GM13977 (cell line): ENCODE results near the gene SUMO1.

Experiments used
- DNase-seq: peaks from one replicate; pipeline ENCODE4 v3.0.0; 2012; ENCODE audit warnings: low spot score
- CTCF ChIP-seq: IDR thresholded peaks from 2 replicates; pipeline ENCODE4 v1.5.1; 2012; ENCODE audit warnings: mild to moderate bottlenecking, control low read depth; ENCODE audit not compliant: insufficient read depth; ENCODE audit errors: extremely low read depth, missing control alignments
- in situ Hi-C: fragments of 300-500 bp; cut with MboI; formaldehyde crosslinking; loops from one replicate; pipeline ENCODE4 v1.12.0; 2022; ENCODE audit warnings: low sequenced_read_pairs, low pct_unique_long_range_greater_than_20kb, mixed read lengths, inconsistent platforms; ENCODE audit not compliant: unreplicated experiment

The SUMO1 gene

GRCh38 chr2:202237787-202238233 is 587 bp downstream of the SUMO1 start:
- in situ Hi-C loops = no loop called here
- DNase-seq = peak; percentile 40
- no peak for TF ChIP-seq CTCF

- DNase-seq = no peak
- in situ Hi-C loops = no loop called here
- no peak for TF ChIP-seq CTCF
Observed at GRCh38 chr2:202221873-202222272, 16.5 kb downstream of the SUMO1 start.

- no peak for DNase-seq
- in situ Hi-C loops = no loop called here
- no peak for TF ChIP-seq CTCF
Observed at GRCh38 chr2:202215179-202215578, 23.2 kb downstream of the SUMO1 start.

GRCh38 chr2:202208526-202208925 is 29.9 kb downstream of the SUMO1 start:
- in situ Hi-C loops = no loop called here
- no peak for DNase-seq
- no peak for TF ChIP-seq CTCF

GRCh38 chr2:202204855-202205254 is 33.5 kb downstream of the SUMO1 start:
- TF ChIP-seq CTCF = no peak
- in situ Hi-C loops = no loop called here
- DNase-seq = no peak

GRCh38 chr2:202203348-202203747 is 35.0 kb downstream of the SUMO1 start:
- no peak for DNase-seq
- in situ Hi-C loops = no loop called here
- no peak for TF ChIP-seq CTCF
